ENCODE measurements around the gene U2AF1L4. TPM values are rescaled to one million over a fixed set of nuclear protein-coding genes. Genes with fewer than 3 reads are reported as not detected.

Gene U2AF1L4
- total and polyA plus RNA-seq, 9 donors: 10.6 to 17.6 (median 14.1) TPM

GRCh38 chr19:35733180-35734125 is 11.8 kb downstream of the U2AF1L4 start:
- Histone ChIP-seq H3K27ac (ENCODE audit: low read length) (no peak overlapping the region), H3K4me1 (ENCODE audit: control insufficient read depth, insufficient read depth, low read length) (no peaks in the 10 kb centered on the region), H3K4me3 (ENCODE audit: low read length) (no peak overlapping the region), H3K36me3 (ENCODE audit: control insufficient read depth, insufficient read depth, low read length) (peaks cover 92% of the 10 kb centered on the region), H3K27me3 (ENCODE audit: control insufficient read depth, insufficient read depth, low read length) (no peaks in the 10 kb centered on the region), H3K9me3 (replicated peaks; ENCODE audit: control insufficient read depth, low read depth, low read length) (no peaks in the 10 kb centered on the region)
- 89% methylated on average over 22 of the region's 35 CpGs for WGBS (ENCODE audit: insufficient coverage)
- DNase-seq: no peak

- no peak overlapping the region for H3K4me3 ChIP-seq (ENCODE audit: low read length)
- H3K27me3 ChIP-seq (ENCODE audit: control insufficient read depth, insufficient read depth, low read length): no peaks in the 10 kb centered on the region
- no peak for DNase-seq
- H3K36me3 ChIP-seq (ENCODE audit: control insufficient read depth, insufficient read depth, low read length): peaks cover 92% of the 10 kb centered on the region
- 79% methylated on average over 21 of the region's 25 CpGs for WGBS (ENCODE audit: insufficient coverage)
- H3K27ac ChIP-seq (ENCODE audit: low read length): no peak overlapping the region
- H3K9me3 ChIP-seq (replicated peaks; ENCODE audit: control insufficient read depth, low read depth, low read length): no peaks in the 10 kb centered on the region
- no peaks in the 10 kb centered on the region for H3K4me1 ChIP-seq (ENCODE audit: control insufficient read depth, insufficient read depth, low read length)
These were observed 12.6 kb downstream of the U2AF1L4 start for GRCh38 chr19:35732540-35733179.

GRCh38 chr19:35731779-35732405 is 13.3 kb downstream of the U2AF1L4 start:
- Histone ChIP-seq H3K4me3 (ENCODE audit: low read length) (no peak overlapping the region), H3K4me1 (ENCODE audit: control insufficient read depth, insufficient read depth, low read length) (no peaks in the 10 kb centered on the region), H3K27me3 (ENCODE audit: control insufficient read depth, insufficient read depth, low read length) (no peaks in the 10 kb centered on the region), H3K27ac (ENCODE audit: low read length) (no peak overlapping the region), H3K36me3 (ENCODE audit: control insufficient read depth, insufficient read depth, low read length) (peaks cover 92% of the 10 kb centered on the region), H3K9me3 (replicated peaks; ENCODE audit: control insufficient read depth, low read depth, low read length) (no peaks in the 10 kb centered on the region)
- 64% methylated on average over 9 of the region's 21 CpGs for WGBS (ENCODE audit: insufficient coverage)
- no peak for DNase-seq

- no peak for DNase-seq
- WGBS (ENCODE audit: insufficient coverage): 68% methylated on average over 9 of the region's 9 CpGs
- no peak overlapping the region for H3K4me3 ChIP-seq (ENCODE audit: low read length)
- H3K9me3 ChIP-seq (replicated peaks; ENCODE audit: control insufficient read depth, low read depth, low read length): no peaks in the 10 kb centered on the region
- no peak overlapping the region for H3K27ac ChIP-seq (ENCODE audit: low read length)
- no peaks in the 10 kb centered on the region for H3K4me1 ChIP-seq (ENCODE audit: control insufficient read depth, insufficient read depth, low read length)
- H3K27me3 ChIP-seq (ENCODE audit: control insufficient read depth, insufficient read depth, low read length): no peaks in the 10 kb centered on the region
- peaks cover 89% of the 10 kb centered on the region for H3K36me3 ChIP-seq (ENCODE audit: control insufficient read depth, insufficient read depth, low read length)
These were observed 13.9 kb downstream of the U2AF1L4 start for GRCh38 chr19:35731353-35731752.

DNA sequence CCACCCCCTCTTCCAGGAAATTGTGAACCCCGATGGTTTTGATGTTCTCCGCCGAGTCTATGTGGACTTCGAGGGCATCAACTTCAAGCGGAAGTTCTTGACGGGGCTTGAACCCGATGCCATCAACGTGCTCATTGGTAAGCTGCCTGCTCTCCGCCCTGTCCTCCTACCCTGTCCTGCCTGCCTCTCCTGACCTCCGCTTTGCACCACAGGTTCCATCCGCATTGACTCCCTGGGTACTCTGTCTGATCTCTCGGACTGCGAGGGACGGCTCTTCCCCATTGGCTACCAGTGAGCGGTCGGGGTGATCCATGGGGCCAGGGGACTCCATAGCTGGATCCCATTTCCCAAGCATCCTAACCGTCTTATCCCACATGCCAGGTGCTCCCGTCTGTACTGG is 14.9 kb downstream of the U2AF1L4 start:
- no peak for DNase-seq
- no peaks in the 10 kb centered on the region for H3K9me3 ChIP-seq (replicated peaks; ENCODE audit: control insufficient read depth, low read depth, low read length)
- 93% methylated on average over 18 of the region's 18 CpGs for WGBS (ENCODE audit: insufficient coverage)
- no peak overlapping the region for H3K27ac ChIP-seq (ENCODE audit: low read length)
- H3K4me3 ChIP-seq (ENCODE audit: low read length): no peak overlapping the region
- H3K4me1 ChIP-seq (ENCODE audit: control insufficient read depth, insufficient read depth, low read length): no peaks in the 10 kb centered on the region
- H3K27me3 ChIP-seq (ENCODE audit: control insufficient read depth, insufficient read depth, low read length): no peaks in the 10 kb centered on the region
- peaks cover 93% of the 10 kb centered on the region for H3K36me3 ChIP-seq (ENCODE audit: control insufficient read depth, insufficient read depth, low read length)

- DNase-seq: no peak
- Histone ChIP-seq H3K27ac (ENCODE audit: low read length) (no peak overlapping the region), H3K36me3 (ENCODE audit: control insufficient read depth, insufficient read depth, low read length) (peaks cover 94% of the 10 kb centered on the region), H3K27me3 (ENCODE audit: control insufficient read depth, insufficient read depth, low read length) (no peaks in the 10 kb centered on the region), H3K9me3 (replicated peaks; ENCODE audit: control insufficient read depth, low read depth, low read length) (no peaks in the 10 kb centered on the region), H3K4me3 (ENCODE audit: low read length) (no peak overlapping the region), H3K4me1 (ENCODE audit: control insufficient read depth, insufficient read depth, low read length) (no peaks in the 10 kb centered on the region)
- WGBS (ENCODE audit: insufficient coverage): 87% methylated on average over 11 of the region's 11 CpGs
These were observed 15.5 kb downstream of the U2AF1L4 start for GRCh38 chr19:35729763-35730162.

- WGBS (ENCODE audit: insufficient coverage): 93% methylated on average over 18 of the region's 18 CpGs
- H3K27me3 ChIP-seq (ENCODE audit: control insufficient read depth, insufficient read depth, low read length): no peaks in the 10 kb centered on the region
- no peaks in the 10 kb centered on the region for H3K4me1 ChIP-seq (ENCODE audit: control insufficient read depth, insufficient read depth, low read length)
- H3K4me3 ChIP-seq (ENCODE audit: low read length): no peak overlapping the region
- H3K9me3 ChIP-seq (replicated peaks; ENCODE audit: control insufficient read depth, low read depth, low read length): no peaks in the 10 kb centered on the region
- peaks cover 94% of the 10 kb centered on the region for H3K36me3 ChIP-seq (ENCODE audit: control insufficient read depth, insufficient read depth, low read length)
- no peak for DNase-seq
- no peak overlapping the region for H3K27ac ChIP-seq (ENCODE audit: low read length)
These were observed 16.2 kb downstream of the U2AF1L4 start for GRCh38 chr19:35729021-35729420.

- Histone ChIP-seq H3K4me3 (ENCODE audit: low read length) (no peak overlapping the region), H3K27me3 (ENCODE audit: control insufficient read depth, insufficient read depth, low read length) (no peaks in the 10 kb centered on the region), H3K27ac (ENCODE audit: low read length) (no peak overlapping the region), H3K9me3 (replicated peaks; ENCODE audit: control insufficient read depth, low read depth, low read length) (no peaks in the 10 kb centered on the region), H3K36me3 (ENCODE audit: control insufficient read depth, insufficient read depth, low read length) (peaks cover 95% of the 10 kb centered on the region), H3K4me1 (ENCODE audit: control insufficient read depth, insufficient read depth, low read length) (no peaks in the 10 kb centered on the region)
- no peak for DNase-seq
- WGBS (ENCODE audit: insufficient coverage): 92% methylated on average over 16 of the region's 19 CpGs
These were observed 17.1 kb downstream of the U2AF1L4 start for GRCh38 chr19:35727956-35728706.

- Histone ChIP-seq H3K27ac (ENCODE audit: low read length) (no peak overlapping the region), H3K4me1 (ENCODE audit: control insufficient read depth, insufficient read depth, low read length) (no peaks in the 10 kb centered on the region), H3K36me3 (ENCODE audit: control insufficient read depth, insufficient read depth, low read length) (peaks cover 98% of the 10 kb centered on the region), H3K9me3 (replicated peaks; ENCODE audit: control insufficient read depth, low read depth, low read length) (no peaks in the 10 kb centered on the region), H3K4me3 (ENCODE audit: low read length) (no peak overlapping the region), H3K27me3 (ENCODE audit: control insufficient read depth, insufficient read depth, low read length) (no peaks in the 10 kb centered on the region)
- WGBS (ENCODE audit: insufficient coverage): 93% methylated on average over 17 of the region's 25 CpGs
- DNase-seq: no peak
These were observed 17.9 kb downstream of the U2AF1L4 start for GRCh38 chr19:35727053-35727955.

All from muscle of leg (tissue), 11 donors.